ENCODE data around the gene CTF1. TPM values are rescaled to one million over a fixed set of nuclear protein-coding genes. Genes with fewer than 3 reads are reported as not detected.
A peak's percentile ranks its signal among the peaks of the same experiment; 100 is the strongest.
"Not testable (repeated sequence)": the region's sequence is repeated elsewhere in the genome, so short reads cannot be mapped to it uniquely, and the experiment has no call there.

CTF1 gene
- total RNA-seq, 1 donor from 2014 or later, result 4.3 TPM

GRCh38 chr16:30888856-30889499 is 7.4 kb upstream of the CTF1 start:
- no peak for TF ChIP-seq CTCF (conservative IDR thresholded peaks at IDR 0.05; ENCODE audit: low read depth, low read length)
- H3K4me3 ChIP-seq (ENCODE audit: low read depth, low read length), result no peak overlapping the region
- DNase-seq (ENCODE audit: low read depth), result no peak

GRCh38 chr16:30889721-30890120 is 6.7 kb upstream of the CTF1 start:
- no peak overlapping the region for H3K4me3 ChIP-seq (ENCODE audit: low read depth, low read length)
- no peak for DNase-seq (ENCODE audit: low read depth)
- no peak for TF ChIP-seq CTCF (conservative IDR thresholded peaks at IDR 0.05; ENCODE audit: low read depth, low read length)

- DNase-seq (ENCODE audit: low read depth); H3K4me3 ChIP-seq (ENCODE audit: low read depth, low read length): not testable (repeated sequence)
These were observed 5.2 kb upstream of the CTF1 start for GRCh38 chr16:30891043-30891823.

- no peak for TF ChIP-seq CTCF (conservative IDR thresholded peaks at IDR 0.05; ENCODE audit: low read depth, low read length)
- no peak for DNase-seq (ENCODE audit: low read depth)
- H3K4me3 ChIP-seq (ENCODE audit: low read depth, low read length), result peak overlapping the region; percentile 88
These were observed 3.6 kb upstream of the CTF1 start for GRCh38 chr16:30892670-30893416.

GRCh38 chr16:30893417-30893743 is 3.0 kb upstream of the CTF1 start:
- TF ChIP-seq CTCF (conservative IDR thresholded peaks at IDR 0.05; ENCODE audit: low read depth, low read length), result no peak
- no peak for DNase-seq (ENCODE audit: low read depth)
- H3K4me3 ChIP-seq (ENCODE audit: low read depth, low read length), result peak overlapping the region; percentile 88

- TF ChIP-seq CTCF (conservative IDR thresholded peaks at IDR 0.05; ENCODE audit: low read depth, low read length), result peak; percentile 39
- no peak for DNase-seq (ENCODE audit: low read depth)
- peak within 1 kb of the TSS; percentile 88 for H3K4me3 ChIP-seq (ENCODE audit: low read depth, low read length)
These were observed 2.5 kb upstream of the CTF1 start, which contains the start of gene BCL7C for GRCh38 chr16:30893744-30894539. Gene BCL7C (minus strand): TSS chr16:30894077. CDS start chr16:30893944, 133 bp downstream.
